ENCODE measurements around the gene ANKLE1.

The ANKLE1 gene

GRCh38 chr19:17306285-17306714, 24.6 kb downstream of the ANKLE1 start:
- DNase-seq = no peak

GRCh38 chr19:17307876-17308377, 26.2 kb downstream of the ANKLE1 start:
- DNase-seq = no peak

- peak; percentile 100 for DNase-seq
Observed at GRCh38 chr19:17309198-17309964, 27.7 kb downstream of the ANKLE1 start, which contains the start of gene DDA1. DDA1 (plus strand) TSS chr19:17309563; CDS start chr19:17309655, 92 bp downstream.

GRCh38 chr19:17309965-17310461, 28.3 kb downstream of the ANKLE1 start:
- no peak for DNase-seq

GRCh38 chr19:17311455-17312188, 29.9 kb downstream of the ANKLE1 start:
- DNase-seq = peak; percentile 50

GRCh38 chr19:17312189-17313113, 30.8 kb downstream of the ANKLE1 start:
- no peak for DNase-seq

GRCh38 chr19:17314007-17314593, 32.4 kb downstream of the ANKLE1 start:
- DNase-seq = no peak

- no peak for DNase-seq
Observed at GRCh38 chr19:17318966-17319365, 37.3 kb downstream of the ANKLE1 start.

- DNase-seq = no peak
Observed at GRCh38 chr19:17319473-17320238, 38.0 kb downstream of the ANKLE1 start.

- DNase-seq = no peak
Observed at GRCh38 chr19:17320435-17320834, 38.7 kb downstream of the ANKLE1 start.

- no peak for DNase-seq
Observed at GRCh38 chr19:17321655-17322489, 40.2 kb downstream of the ANKLE1 start.

GRCh38 chr19:17322854-17323253, 41.2 kb downstream of the ANKLE1 start:
- DNase-seq = no peak

GRCh38 chr19:17323300-17323963, 41.7 kb downstream of the ANKLE1 start:
- DNase-seq = no peak

GRCh38 chr19:17323964-17324332, 42.2 kb downstream of the ANKLE1 start:
- no peak for DNase-seq

GRCh38 chr19:17324357-17325114, 42.8 kb downstream of the ANKLE1 start:
- DNase-seq = no peak

GRCh38 chr19:17325133-17325532, 43.4 kb downstream of the ANKLE1 start:
- DNase-seq = no peak

- no peak for DNase-seq
Observed at GRCh38 chr19:17325881-17326594, 44.3 kb downstream of the ANKLE1 start.

GRCh38 chr19:17326595-17326966, 44.9 kb downstream of the ANKLE1 start:
- no peak for DNase-seq

All from fibroblast of skin of abdomen (primary cell).